SK-N-MC (cell line): Measurements from ENCODE around the gene WNK4.

ENCODE experiments used
- EZH2 ChIP-seq: fragments of 200-600 bp; sonication (generic); IDR thresholded peaks from one replicate; pipeline ENCODE4 v1.6.1; 2017; ENCODE audit warnings: antibody characterized with exemption
- FOXP2 ChIP-seq: optimal IDR thresholded peaks from 2 replicates; pipeline ENCODE3; 2011; ENCODE audit warnings: mild to moderate bottlenecking, moderate library complexity; ENCODE audit not compliant: insufficient read depth; ENCODE audit errors: extremely low read length, control extremely low read depth
- POLR2AphosphoS5 ChIP-seq: IDR thresholded peaks from 2 replicates; pipeline ENCODE4 v1.6.1; 2012; ENCODE audit warnings: mild to moderate bottlenecking, low read depth, low read length, borderline replicate concordance

DNA sequence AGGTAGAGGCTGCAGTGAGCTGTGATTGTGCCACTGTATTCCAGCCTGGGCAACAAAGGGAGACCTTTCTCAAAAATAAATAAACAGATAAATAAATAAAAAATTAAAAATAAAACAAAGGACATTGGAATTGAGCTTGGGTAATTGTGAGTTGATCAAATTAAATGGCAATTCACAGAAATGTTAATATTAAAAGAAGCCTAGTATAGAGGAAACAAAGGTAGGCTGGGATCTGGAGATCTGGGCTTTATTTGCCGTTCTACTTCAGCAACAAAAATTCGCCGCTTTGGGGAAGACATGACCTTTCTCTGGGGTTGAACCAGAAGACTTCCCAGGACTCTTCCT is 7.5 kb upstream of the WNK4 start:
- TF ChIP-seq EZH2 = no peak
- TF ChIP-seq POLR2AphosphoS5 = no peak
- peak; percentile 2 for TF ChIP-seq FOXP2
